ENCODE data around the gene BICC1.

DNA sequence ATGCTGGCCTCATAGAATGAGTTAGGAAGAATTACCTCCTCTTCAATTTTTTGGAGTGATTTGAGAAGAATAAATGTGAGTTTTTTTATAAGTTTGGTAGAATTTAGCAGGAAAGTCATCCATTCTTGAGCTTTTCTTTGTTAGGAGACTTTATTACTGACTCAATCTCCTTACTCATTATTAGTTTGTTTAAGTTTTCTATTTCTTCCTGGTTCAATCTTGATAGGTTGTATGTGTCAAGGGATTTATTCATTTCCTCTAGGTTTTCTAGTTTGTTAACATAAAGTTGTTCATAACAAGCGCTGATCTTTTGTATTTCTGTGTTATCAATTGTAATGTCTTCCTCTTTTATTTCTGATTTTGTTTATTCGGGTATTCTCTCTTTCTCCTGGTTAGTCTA is 47.4 kb downstream of the BICC1 start:
- TF ChIP-seq CTCF (IDR thresholded peaks at IDR 0.05 in 8 of 11, conservative IDR thresholded peaks at IDR 0.05 in 3 of 11): no peak
- no peak for TF ChIP-seq POLR2A (IDR thresholded peaks at IDR 0.05)
- no peak for TF ChIP-seq POLR2AphosphoS5 (IDR thresholded peaks at IDR 0.05)

Data from spleen (tissue), 7 donors.